ENCODE data around the gene CHST4. TPM values are rescaled to one million over a fixed set of nuclear protein-coding genes. Genes with fewer than 3 reads are reported as not detected.
"Not testable (repeated sequence)": the region's sequence is repeated elsewhere in the genome, so short reads cannot be mapped to it uniquely, and the experiment has no call there.

The CHST4 gene
- polyA plus RNA-seq, 2 of the 4 experiments (the other 2 are of a cell fraction): 0.04 to 0.08 TPM

DNA sequence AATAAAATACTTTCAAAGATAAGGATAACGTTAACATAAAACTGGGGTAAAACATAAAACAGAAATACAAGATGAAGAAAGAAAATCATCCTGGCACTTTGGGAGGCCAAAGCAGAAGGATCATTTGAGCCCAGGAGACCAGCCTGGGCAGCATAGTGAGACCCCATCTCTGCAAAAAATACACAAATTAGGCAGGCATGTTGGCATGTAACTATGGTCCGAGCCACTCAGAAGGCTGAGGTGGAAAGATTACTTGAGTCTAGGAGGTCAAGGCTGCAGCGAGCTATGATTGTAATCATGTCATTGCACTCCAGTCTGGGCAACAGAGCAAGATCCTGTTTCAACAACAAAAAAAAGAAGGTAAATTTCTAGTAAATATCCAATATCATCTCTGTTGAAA, 31.1 kb downstream of the CHST4 start:
- FAIRE-seq: no peak
- CTCF ChIA-PET: no interaction called here

GRCh38 chr16:71557954-71558582, 31.8 kb downstream of the CHST4 start:
- H3K27ac ChIP-seq: no peak overlapping the region
- H3K4me1 ChIP-seq: no peaks in the 10 kb centered on the region
- no peak for TF ChIP-seq NFE2L2 (conservative IDR thresholded peaks at IDR 0.05; ENCODE audit: low read length)
- no peak for TF ChIP-seq EHF (CRISPR knock-in tag; IDR thresholded peaks at IDR 0.05)
- POLR2A ChIA-PET: no interaction called here
- peaks cover 8% of the 10 kb centered on the region for H3K9me3 ChIP-seq
- DNase-seq (ENCODE audit: low read depth in 1 of 2, low spot score in 1 of 2): no peak
- CTCF ChIA-PET: no interaction called here
- no peak for FAIRE-seq
- no peak overlapping the region for H3K4me2 ChIP-seq
- H3K4me3 ChIP-seq: no peak overlapping the region
- WGBS (ENCODE audit: missing lambda C conversion rate): 35% methylated on average over 3 of the region's 3 CpGs
- ATAC-seq: no peak

More for the DNA sequence above, 31.1 kb downstream of the CHST4 start:
- no peak overlapping the region for H3K27ac ChIP-seq
- no peaks in the 10 kb centered on the region for H3K4me1 ChIP-seq
- H3K9me3 ChIP-seq: peaks cover 3% of the 10 kb centered on the region; the same call in 2 of the 3 replicates
- no peak for TF ChIP-seq RCOR1 (IDR thresholded peaks at IDR 0.05; ENCODE audit: low read depth, low read length)
- TF ChIP-seq ZC3H11A (IDR thresholded peaks at IDR 0.05): no peak
- TF ChIP-seq E2F6 (IDR thresholded peaks at IDR 0.05; ENCODE audit: borderline replicate concordance, low read depth): no peak
- no peak for TF ChIP-seq CHD2 (IDR thresholded peaks at IDR 0.05; ENCODE audit: low read length, partially characterized antibody)
- TF ChIP-seq, protein P1, sequence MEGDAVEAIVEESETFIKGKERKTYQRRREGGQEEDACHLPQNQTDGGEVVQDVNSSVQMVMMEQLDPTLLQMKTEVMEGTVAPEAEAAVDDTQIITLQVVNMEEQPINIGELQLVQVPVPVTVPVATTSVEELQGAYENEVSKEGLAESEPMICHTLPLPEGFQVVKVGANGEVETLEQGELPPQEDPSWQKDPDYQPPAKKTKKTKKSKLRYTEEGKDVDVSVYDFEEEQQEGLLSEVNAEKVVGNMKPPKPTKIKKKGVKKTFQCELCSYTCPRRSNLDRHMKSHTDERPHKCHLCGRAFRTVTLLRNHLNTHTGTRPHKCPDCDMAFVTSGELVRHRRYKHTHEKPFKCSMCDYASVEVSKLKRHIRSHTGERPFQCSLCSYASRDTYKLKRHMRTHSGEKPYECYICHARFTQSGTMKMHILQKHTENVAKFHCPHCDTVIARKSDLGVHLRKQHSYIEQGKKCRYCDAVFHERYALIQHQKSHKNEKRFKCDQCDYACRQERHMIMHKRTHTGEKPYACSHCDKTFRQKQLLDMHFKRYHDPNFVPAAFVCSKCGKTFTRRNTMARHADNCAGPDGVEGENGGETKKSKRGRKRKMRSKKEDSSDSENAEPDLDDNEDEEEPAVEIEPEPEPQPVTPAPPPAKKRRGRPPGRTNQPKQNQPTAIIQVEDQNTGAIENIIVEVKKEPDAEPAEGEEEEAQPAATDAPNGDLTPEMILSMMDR (IDR thresholded peaks at IDR 0.05): no peak
- TF ChIP-seq RAD21 (conservative IDR thresholded peaks at IDR 0.05 in 1 of 2, IDR thresholded peaks at IDR 0.05 in 1 of 2): no peak
- TF ChIP-seq, protein P2, sequence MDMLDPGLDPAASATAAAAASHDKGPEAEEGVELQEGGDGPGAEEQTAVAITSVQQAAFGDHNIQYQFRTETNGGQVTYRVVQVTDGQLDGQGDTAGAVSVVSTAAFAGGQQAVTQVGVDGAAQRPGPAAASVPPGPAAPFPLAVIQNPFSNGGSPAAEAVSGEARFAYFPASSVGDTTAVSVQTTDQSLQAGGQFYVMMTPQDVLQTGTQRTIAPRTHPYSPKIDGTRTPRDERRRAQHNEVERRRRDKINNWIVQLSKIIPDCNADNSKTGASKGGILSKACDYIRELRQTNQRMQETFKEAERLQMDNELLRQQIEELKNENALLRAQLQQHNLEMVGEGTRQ (IDR thresholded peaks at IDR 0.05): no peak
- TF ChIP-seq, protein P3, sequence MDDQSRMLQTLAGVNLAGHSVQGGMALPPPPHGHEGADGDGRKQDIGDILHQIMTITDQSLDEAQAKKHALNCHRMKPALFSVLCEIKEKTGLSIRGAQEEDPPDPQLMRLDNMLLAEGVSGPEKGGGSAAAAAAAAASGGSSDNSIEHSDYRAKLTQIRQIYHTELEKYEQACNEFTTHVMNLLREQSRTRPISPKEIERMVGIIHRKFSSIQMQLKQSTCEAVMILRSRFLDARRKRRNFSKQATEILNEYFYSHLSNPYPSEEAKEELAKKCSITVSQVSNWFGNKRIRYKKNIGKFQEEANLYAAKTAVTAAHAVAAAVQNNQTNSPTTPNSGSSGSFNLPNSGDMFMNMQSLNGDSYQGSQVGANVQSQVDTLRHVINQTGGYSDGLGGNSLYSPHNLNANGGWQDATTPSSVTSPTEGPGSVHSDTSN (IDR thresholded peaks at IDR 0.05): no peak
- TF ChIP-seq HOXB13 (CRISPR knock-in tag; IDR thresholded peaks at IDR 0.05; ENCODE audit: low read depth): no peak
- no peak overlapping the region for H3K4me3 ChIP-seq
- WGBS (ENCODE audit: missing lambda C conversion rate): 61% methylated on average over 3 of the region's 3 CpGs
- POLR2A ChIA-PET: no interaction called here
- DNase-seq (ENCODE audit: low read depth in 1 of 2, low spot score in 1 of 2) (no peak), ATAC-seq (no peak)
- no peak overlapping the region for H3K4me2 ChIP-seq

- Histone ChIP-seq H3K4me1 (peaks cover 4% of the 10 kb centered on the region; the same call in 1 of the 3 replicates), H3K9me3 (peaks cover 11% of the 10 kb centered on the region), H3K4me2 (no peak overlapping the region), H3K4me3 (no peak overlapping the region), H3K27ac (no peak overlapping the region)
- POLR2A ChIA-PET: no interaction called here
- no peak for FAIRE-seq
- TF ChIP-seq, protein P4, sequence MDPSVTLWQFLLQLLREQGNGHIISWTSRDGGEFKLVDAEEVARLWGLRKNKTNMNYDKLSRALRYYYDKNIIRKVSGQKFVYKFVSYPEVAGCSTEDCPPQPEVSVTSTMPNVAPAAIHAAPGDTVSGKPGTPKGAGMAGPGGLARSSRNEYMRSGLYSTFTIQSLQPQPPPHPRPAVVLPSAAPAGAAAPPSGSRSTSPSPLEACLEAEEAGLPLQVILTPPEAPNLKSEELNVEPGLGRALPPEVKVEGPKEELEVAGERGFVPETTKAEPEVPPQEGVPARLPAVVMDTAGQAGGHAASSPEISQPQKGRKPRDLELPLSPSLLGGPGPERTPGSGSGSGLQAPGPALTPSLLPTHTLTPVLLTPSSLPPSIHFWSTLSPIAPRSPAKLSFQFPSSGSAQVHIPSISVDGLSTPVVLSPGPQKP (IDR thresholded peaks at IDR 0.05; ENCODE audit: low read depth, low read length): no peak
- TF ChIP-seq KDM5A (IDR thresholded peaks at IDR 0.05) (no peak), TFCP2L1 (CRISPR knock-in tag; IDR thresholded peaks at IDR 0.05) (no peak), POLR2A (IDR thresholded peaks at IDR 0.05; ENCODE audit: low read length) (no peak), CBX8 (IDR thresholded peaks at IDR 0.05) (no peak), FOSB (CRISPR knock-in tag; IDR thresholded peaks at IDR 0.05) (no peak), ZSCAN20 (CRISPR knock-in tag; IDR thresholded peaks at IDR 0.05) (no peak), FOXS1 (CRISPR knock-in tag; IDR thresholded peaks at IDR 0.05) (no peak), NR3C1 (IDR thresholded peaks at IDR 0.05) (no peak), GATA3 (IDR thresholded peaks at IDR 0.05; ENCODE audit: borderline replicate concordance) (no peak), ZC3H11A (IDR thresholded peaks at IDR 0.05) (no peak), HDAC2 (IDR thresholded peaks at IDR 0.05) (no peak)
- TF ChIP-seq, protein P3 (IDR thresholded peaks at IDR 0.05): no peak
- TF ChIP-seq, protein P5, sequence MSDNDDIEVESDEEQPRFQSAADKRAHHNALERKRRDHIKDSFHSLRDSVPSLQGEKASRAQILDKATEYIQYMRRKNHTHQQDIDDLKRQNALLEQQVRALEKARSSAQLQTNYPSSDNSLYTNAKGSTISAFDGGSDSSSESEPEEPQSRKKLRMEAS (IDR thresholded peaks at IDR 0.05): no peak
- no peak for ATAC-seq
- CTCF ChIA-PET: no interaction called here
- no peak for DNase-seq (ENCODE audit: low read depth in 1 of 2, low spot score in 1 of 2)
Observed at GRCh38 chr16:71559855-71560254, 33.6 kb downstream of the CHST4 start.

- 72% methylated on average over 8 of the region's 8 CpGs for WGBS (ENCODE audit: missing lambda C conversion rate)
- POLR2A ChIA-PET; H3K27ac ChIP-seq; H3K4me3 ChIP-seq; DNase-seq (ENCODE audit: low read depth in 1 of 2, low spot score in 1 of 2); FAIRE-seq; ATAC-seq; H3K4me2 ChIP-seq: not testable (repeated sequence)
- Histone ChIP-seq H3K4me1 (peaks cover 12% of the 10 kb centered on the region), H3K9me3 (peaks cover 11% of the 10 kb centered on the region)
- CTCF ChIA-PET: interaction anchor here (1.9 kb wide), 1 partner anchor 49 kb away, joined by 13 read pairs; no protein-coding TSS in a partner anchor
Observed at GRCh38 chr16:71561886-71562285, 35.7 kb downstream of the CHST4 start.

All from A549 (cell line).